ENCODE measurements around the gene NLGN1. TPM values are rescaled to one million over a fixed set of nuclear protein-coding genes. Genes with fewer than 3 reads are reported as not detected.

The NLGN1 gene
- total and polyA plus RNA-seq, 2 of the 13 experiments (the other 11 are each of a cell fraction or from before 2014, with no cell fraction given), result not detected

GRCh38 chr3:173938616-173939015, 541.1 kb downstream of the NLGN1 start:
- no TSS peak for BruUV-seq (replicated peaks)
- no peak for ATAC-seq
- no peak for DNase-seq (ENCODE audit: low spot score)
- H3K27me3 ChIP-seq (ENCODE audit: control insufficient read depth in 1 of 2, insufficient read depth in 2 of 2, low read length in 2 of 2), result no peaks in the 10 kb centered on the region
- H3K27ac ChIP-seq (ENCODE audit: extremely low read length, insufficient read depth, low read length), result no peak overlapping the region
- no peak for FAIRE-seq
- no peak overlapping the region for H3K4me3 ChIP-seq (replicated peaks in 1 of 3; ENCODE audit: insufficient read depth in 1 of 3, low read depth in 2 of 3, low read length in 3 of 3)
- H2AFZ ChIP-seq (ENCODE audit: low read length), result no peak overlapping the region
- no peak overlapping the region for H3K4me2 ChIP-seq (ENCODE audit: low read depth, low read length)
- POLR2A ChIA-PET, result no interaction called here
- no peaks in the 10 kb centered on the region for H3K79me2 ChIP-seq (ENCODE audit: insufficient read depth, low read length)
- H3K9ac ChIP-seq (ENCODE audit: insufficient read depth, low read depth, low read length), result no peak overlapping the region
- CTCF ChIA-PET (ENCODE audit: low intra/inter-chr PET ratio, low total read pairs), result no interaction called here
- H3K9me3 ChIP-seq (ENCODE audit: low read length), result no peaks in the 10 kb centered on the region
- 0% methylated on average over 2 of the region's 2 CpGs for WGBS (ENCODE audit: low lambda C conversion rate)
- TF ChIP-seq ZMYM4 (CRISPR knock-in tag; IDR thresholded peaks at IDR 0.05) (no peak), NFYB (CRISPR knock-in tag; IDR thresholded peaks at IDR 0.05) (no peak), PLRG1 (conservative IDR thresholded peaks at IDR 0.05) (no peak), DDIT3 (CRISPR knock-in tag; IDR thresholded peaks at IDR 0.05) (no peak), NFE2 (CRISPR knock-in tag; IDR thresholded peaks at IDR 0.05) (no peak), ETV5 (CRISPR knock-in tag; IDR thresholded peaks at IDR 0.05; ENCODE audit: borderline replicate concordance) (no peak), ZEB1 (IDR thresholded peaks at IDR 0.05; ENCODE audit: insufficient replicate concordance, low read depth) (no peak), NR0B2 (CRISPR knock-in tag; IDR thresholded peaks at IDR 0.05) (no peak), AHR (CRISPR knock-in tag; IDR thresholded peaks at IDR 0.05) (no peak), RARG (CRISPR knock-in tag; IDR thresholded peaks at IDR 0.05; ENCODE audit: low read depth) (no peak), MEIS2 (CRISPR knock-in tag; IDR thresholded peaks at IDR 0.05) (no peak)
- in situ Hi-C loops (cut with HindIII; ENCODE audit: extremely low pct_ligation_motif_present, low pct_unique_long_range_greater_than_20kb), result no loop called here
- intact Hi-C loops (cut with micrococcal nuclease; ENCODE audit: unreplicated experiment), result no loop called here
- H3K4me1 ChIP-seq (ENCODE audit: insufficient read depth, low read length), result 0 out of 2 replicates have a peak, but pooled peaks cover 5% of the 10 kb centered on the region
- H4K20me1 ChIP-seq (ENCODE audit: insufficient read depth, low read length), result no peaks in the 10 kb centered on the region
- H3K36me3 ChIP-seq (replicated peaks in 1 of 2; ENCODE audit: control insufficient read depth in 1 of 2, insufficient read depth in 2 of 2, low read length in 2 of 2), result no peaks in the 10 kb centered on the region
